ENCODE measurements around the gene NEUROD6.

GRCh38 chr7:31318313-31318712, 22.2 kb downstream of the NEUROD6 start:
- TF ChIP-seq MAX (CRISPR knock-in tag; IDR thresholded peaks at IDR 0.05) (no peak), CTCF (IDR thresholded peaks at IDR 0.05) (no peak), FOXP4 (CRISPR knock-in tag; IDR thresholded peaks at IDR 0.05) (no peak)
